Bronchial epithelial cell (primary cell): ENCODE results near the gene ZMYND12. TPM values are rescaled to one million over a fixed set of nuclear protein-coding genes. Genes with fewer than 3 reads are reported as not detected.

Experiments used
- DNase-seq: peaks from one replicate; pipeline ENCODE4 v3.0.0-alpha.2; 2010; ENCODE audit warnings: low read depth
- FAIRE-seq: peaks from 2 replicates; lab custom pipeline; 2011; peaks lifted over from hg19 to GRCh38; lab: Jason Lieb, UNC
- H3K27me3 ChIP-seq: 2 replicates; pipeline ENCODE4 v1.5.1; 2011; ENCODE audit warnings: low read length; ENCODE audit not compliant: control insufficient read depth, insufficient read depth
- H3K36me3 ChIP-seq: 2 replicates; pipeline ENCODE4 v1.5.1; 2011; ENCODE audit warnings: low read length; ENCODE audit not compliant: control insufficient read depth, insufficient read depth
- H3K4me3 ChIP-seq: 2 replicates; pipeline ENCODE4 v1.5.1; 2011; ENCODE audit warnings: mild to moderate bottlenecking, low read depth, low read length, control low read depth
- total RNA-seq: library from RNA; depleted of rRNA; stranded (reverse); fragments of >200 nt; gene quantifications from 2 replicates; pipeline ENCODE4 v1.2.1, GENCODE V29; 2014
- TF ChIP-seq, protein P1 (sequence below): IDR thresholded peaks from 2 replicates; pipeline ENCODE4 v1.5.1; 2011; ENCODE audit warnings: mild to moderate bottlenecking, moderate library complexity, low read length, control low read depth, inconsistent platforms; ENCODE audit not compliant: insufficient read depth, severe bottlenecking

ZMYND12 gene
- total RNA-seq, 1 donor from 2014 or later = 0.26 TPM

DNA sequence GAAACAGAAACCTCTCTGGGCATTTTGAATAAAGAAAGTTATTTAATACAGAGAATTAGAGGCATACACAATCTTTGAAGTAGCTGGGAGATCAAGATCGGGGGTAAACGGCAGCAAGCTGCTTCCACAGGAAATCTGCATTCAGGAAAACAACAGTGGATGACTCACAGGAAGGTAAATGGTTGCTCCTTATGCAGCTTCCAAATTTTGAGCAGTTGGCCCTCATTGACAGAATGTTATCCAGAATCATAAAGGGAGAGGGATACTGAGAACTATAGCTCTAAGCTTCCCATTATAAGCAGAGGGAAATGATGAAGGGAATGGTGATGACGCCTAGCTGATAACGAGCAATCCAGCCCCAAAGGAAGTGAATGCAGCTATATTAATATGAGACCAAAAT is 28.6 kb downstream of the ZMYND12 start:
- Histone ChIP-seq H3K27me3 (no peaks in the 10 kb centered on the region), H3K36me3 (no peaks in the 10 kb centered on the region), H3K4me3 (no peak overlapping the region)
- DNase-seq (peak; percentile 19), FAIRE-seq (no peak)
- TF ChIP-seq, protein P1, sequence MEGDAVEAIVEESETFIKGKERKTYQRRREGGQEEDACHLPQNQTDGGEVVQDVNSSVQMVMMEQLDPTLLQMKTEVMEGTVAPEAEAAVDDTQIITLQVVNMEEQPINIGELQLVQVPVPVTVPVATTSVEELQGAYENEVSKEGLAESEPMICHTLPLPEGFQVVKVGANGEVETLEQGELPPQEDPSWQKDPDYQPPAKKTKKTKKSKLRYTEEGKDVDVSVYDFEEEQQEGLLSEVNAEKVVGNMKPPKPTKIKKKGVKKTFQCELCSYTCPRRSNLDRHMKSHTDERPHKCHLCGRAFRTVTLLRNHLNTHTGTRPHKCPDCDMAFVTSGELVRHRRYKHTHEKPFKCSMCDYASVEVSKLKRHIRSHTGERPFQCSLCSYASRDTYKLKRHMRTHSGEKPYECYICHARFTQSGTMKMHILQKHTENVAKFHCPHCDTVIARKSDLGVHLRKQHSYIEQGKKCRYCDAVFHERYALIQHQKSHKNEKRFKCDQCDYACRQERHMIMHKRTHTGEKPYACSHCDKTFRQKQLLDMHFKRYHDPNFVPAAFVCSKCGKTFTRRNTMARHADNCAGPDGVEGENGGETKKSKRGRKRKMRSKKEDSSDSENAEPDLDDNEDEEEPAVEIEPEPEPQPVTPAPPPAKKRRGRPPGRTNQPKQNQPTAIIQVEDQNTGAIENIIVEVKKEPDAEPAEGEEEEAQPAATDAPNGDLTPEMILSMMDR = no peak

DNA sequence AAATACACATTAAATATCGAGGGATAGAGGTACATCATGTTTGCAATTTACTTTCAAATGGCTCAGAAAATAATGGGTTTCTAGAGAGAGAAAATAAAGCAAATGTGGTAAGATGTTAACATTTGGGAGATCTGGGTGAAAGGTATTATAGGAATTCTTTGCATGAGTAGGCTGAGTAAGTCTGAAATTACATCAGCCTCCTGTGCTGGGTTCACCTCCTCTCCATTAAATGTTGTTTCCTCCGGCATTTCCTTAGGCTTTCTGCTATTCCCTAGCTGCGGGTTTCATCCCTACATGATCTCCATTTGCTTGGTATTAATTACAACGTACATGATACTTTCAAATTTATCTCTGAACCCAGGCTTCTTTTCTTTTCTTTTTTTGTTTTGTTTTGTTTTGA is 31.6 kb downstream of the ZMYND12 start:
- Histone ChIP-seq H3K27me3 (peaks cover 1% of the 10 kb centered on the region), H3K36me3 (no peaks in the 10 kb centered on the region), H3K4me3 (no peak overlapping the region)
- TF ChIP-seq, protein P1 = no peak
- DNase-seq (no peak), FAIRE-seq (no peak)

DNA sequence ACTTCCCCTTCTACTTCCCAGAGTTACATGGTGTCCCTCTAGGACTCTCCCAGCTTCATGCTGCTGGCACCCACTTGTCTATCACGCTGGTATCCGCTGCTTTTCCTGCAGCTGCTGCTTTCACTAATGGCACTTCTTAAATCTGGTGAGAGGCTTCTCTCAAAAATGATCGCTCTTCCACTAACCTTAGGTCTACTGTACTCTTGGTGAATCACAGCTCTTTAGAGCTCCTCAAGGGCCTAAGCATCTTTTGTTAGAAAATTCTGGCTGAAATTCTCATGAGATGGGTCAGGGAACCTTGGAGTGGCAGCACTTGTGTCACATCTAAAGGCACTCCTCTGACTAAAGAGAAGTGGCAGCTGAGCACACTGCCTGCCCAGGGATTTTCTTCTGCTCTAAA is 32.1 kb downstream of the ZMYND12 start:
- Histone ChIP-seq H3K36me3 (no peaks in the 10 kb centered on the region), H3K27me3 (peaks cover 1% of the 10 kb centered on the region), H3K4me3 (no peak overlapping the region)
- TF ChIP-seq, protein P1 = no peak
- FAIRE-seq (no peak), DNase-seq (no peak)

DNA sequence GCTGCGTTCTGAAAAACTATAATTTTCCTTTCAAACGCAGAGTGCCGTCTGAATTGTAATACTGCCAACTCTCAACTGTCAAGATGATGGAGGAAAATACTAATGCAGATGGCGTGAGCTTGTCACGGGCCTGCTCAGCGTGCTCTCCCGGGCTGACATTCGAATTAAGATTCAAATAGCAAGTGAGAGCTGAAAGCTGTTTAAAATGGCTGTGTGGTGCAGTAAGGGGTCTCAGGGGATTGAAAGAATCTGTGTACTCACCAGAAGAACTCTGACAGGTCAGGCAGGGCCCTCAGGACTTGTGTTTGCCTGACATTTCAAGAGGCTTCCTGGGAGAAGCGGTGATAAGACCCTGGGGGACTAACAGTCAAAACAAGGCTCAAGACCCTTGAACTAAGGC is 33.1 kb downstream of the ZMYND12 start:
- no peak overlapping the region for H3K4me3 ChIP-seq
- FAIRE-seq (no peak), DNase-seq (no peak)
- peaks cover 1% of the 10 kb centered on the region for H3K27me3 ChIP-seq
- no peaks in the 10 kb centered on the region for H3K36me3 ChIP-seq
- TF ChIP-seq, protein P1 = no peak

DNA sequence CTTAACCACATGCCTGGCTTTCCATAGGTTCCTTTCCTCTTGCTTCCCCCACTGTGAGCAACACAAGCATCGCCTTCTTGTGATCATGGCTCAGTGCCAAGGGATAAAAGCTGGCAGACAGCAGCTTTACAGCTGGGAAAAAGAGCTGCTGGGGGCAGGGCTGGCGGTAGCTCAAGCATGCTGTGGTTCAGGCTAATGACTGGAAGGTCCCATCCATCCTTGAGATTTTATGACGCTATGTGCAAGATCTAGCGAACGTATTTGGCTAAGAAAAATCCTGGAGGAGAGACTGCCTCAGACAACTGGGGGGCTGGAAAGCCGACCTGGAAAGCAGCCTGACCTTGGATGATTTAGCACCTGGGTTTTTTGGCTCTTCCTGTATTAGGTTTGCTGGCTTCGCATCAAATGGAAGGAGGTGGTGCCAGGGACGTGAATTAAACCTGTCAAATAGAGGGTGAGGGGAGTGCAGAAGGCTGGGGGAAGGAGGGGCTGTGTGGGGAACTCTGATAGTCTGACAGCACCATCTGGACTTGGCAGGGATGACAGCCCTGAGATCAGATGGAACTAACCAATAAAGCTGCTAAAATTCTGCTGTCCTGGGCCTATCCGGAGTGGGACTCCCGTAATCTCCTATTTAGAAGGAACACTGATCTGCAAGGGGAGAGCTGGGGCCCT is 34.8 kb downstream of the ZMYND12 start:
- DNase-seq = peak; percentile 21
- H3K36me3 ChIP-seq = no peaks in the 10 kb centered on the region
- H3K4me3 ChIP-seq = no peak overlapping the region
- H3K27me3 ChIP-seq = peaks cover 1% of the 10 kb centered on the region
- FAIRE-seq = no peak
- TF ChIP-seq, protein P1 = no peak

DNA sequence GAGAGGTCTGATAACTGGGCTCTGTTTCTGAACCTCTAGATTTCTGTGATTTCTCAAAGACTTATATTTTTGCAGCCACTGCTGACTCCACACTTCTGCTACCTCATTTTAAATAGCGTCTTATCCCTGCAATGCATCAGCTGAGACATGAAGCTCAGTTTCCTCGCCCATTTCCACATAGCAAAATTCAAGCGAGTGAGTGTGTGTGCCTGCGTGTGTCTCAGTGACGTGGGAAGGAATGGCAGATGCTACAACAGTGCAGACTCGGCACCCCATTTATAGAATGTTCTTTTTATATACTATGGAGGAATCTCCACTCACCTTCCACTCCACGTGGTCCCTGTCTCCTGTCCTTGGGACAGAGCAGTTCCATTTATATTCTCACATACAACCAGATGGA is 35.7 kb downstream of the ZMYND12 start:
- no peaks in the 10 kb centered on the region for H3K36me3 ChIP-seq
- no peak for DNase-seq
- H3K4me3 ChIP-seq = no peak overlapping the region
- no peak for FAIRE-seq
- peaks cover 5% of the 10 kb centered on the region for H3K27me3 ChIP-seq
- TF ChIP-seq, protein P1 = no peak
